HFF-Myc (cell line): Measurements from ENCODE around the gene SCAND1.
"Not testable (repeated sequence)": the region's sequence is repeated elsewhere in the genome, so short reads cannot be mapped to it uniquely, and the experiment has no call there.

Source experiments
- DNase-seq: peaks from one replicate; pipeline ENCODE4 v3.0.0-alpha.2; 2011; ENCODE audit warnings: low read depth; ENCODE audit errors: extremely low read depth
- H3K4me3 ChIP-seq: replicated peaks from 2 replicates; pipeline ENCODE4 v1.5.1; 2011; ENCODE audit warnings: low read depth, mild to moderate bottlenecking, control low read depth, low read length
- TF ChIP-seq, protein P1 (sequence below): IDR thresholded peaks from 2 replicates; pipeline ENCODE4 v1.5.1; 2012; ENCODE audit warnings: mild to moderate bottlenecking, low read depth, low read length, control low read depth; ENCODE audit errors: missing control alignments

The SCAND1 gene

DNA sequence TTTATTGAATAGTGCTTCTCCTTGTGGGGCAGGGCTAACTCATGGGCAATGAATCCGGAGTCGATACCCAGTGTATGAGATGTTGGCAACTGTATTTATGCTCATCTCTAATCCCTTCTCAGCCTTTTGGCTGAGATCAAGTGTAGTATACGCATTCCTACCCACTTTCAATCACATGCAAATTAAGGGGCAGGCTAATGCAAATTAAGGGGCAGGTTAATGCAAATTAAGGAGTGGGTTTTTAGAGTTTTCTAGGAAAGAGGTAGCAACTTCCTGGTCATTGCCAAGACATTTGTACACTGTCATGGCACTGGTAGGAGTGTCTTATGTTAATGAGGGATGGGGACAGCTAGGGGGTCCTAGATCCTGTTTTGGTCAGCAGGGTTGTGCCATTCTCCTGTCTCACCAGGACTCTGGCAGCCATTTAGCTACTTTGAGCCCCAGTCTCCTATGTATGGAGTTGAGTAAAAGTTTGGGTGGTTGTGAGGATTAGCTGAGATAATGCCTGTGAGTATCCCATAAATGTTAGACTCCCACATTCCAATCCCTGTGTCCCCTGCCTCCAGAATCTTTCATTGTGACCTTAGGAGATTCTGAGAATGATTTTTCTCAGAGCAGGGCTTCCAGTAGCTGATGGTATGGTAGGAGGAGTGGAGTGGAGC, 13.8 kb upstream of the SCAND1 start, which contains the start of gene CNBD2:
Gene CNBD2, plus strand, starts transcription at position 612 of the 662 bp plus-strand sequence. CDS start 173 bp downstream, outside the sequence.
- DNase-seq, result no peak
- no peak within 1 kb of the TSS for H3K4me3 ChIP-seq
- TF ChIP-seq, protein P1, sequence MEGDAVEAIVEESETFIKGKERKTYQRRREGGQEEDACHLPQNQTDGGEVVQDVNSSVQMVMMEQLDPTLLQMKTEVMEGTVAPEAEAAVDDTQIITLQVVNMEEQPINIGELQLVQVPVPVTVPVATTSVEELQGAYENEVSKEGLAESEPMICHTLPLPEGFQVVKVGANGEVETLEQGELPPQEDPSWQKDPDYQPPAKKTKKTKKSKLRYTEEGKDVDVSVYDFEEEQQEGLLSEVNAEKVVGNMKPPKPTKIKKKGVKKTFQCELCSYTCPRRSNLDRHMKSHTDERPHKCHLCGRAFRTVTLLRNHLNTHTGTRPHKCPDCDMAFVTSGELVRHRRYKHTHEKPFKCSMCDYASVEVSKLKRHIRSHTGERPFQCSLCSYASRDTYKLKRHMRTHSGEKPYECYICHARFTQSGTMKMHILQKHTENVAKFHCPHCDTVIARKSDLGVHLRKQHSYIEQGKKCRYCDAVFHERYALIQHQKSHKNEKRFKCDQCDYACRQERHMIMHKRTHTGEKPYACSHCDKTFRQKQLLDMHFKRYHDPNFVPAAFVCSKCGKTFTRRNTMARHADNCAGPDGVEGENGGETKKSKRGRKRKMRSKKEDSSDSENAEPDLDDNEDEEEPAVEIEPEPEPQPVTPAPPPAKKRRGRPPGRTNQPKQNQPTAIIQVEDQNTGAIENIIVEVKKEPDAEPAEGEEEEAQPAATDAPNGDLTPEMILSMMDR, result no peak

DNA sequence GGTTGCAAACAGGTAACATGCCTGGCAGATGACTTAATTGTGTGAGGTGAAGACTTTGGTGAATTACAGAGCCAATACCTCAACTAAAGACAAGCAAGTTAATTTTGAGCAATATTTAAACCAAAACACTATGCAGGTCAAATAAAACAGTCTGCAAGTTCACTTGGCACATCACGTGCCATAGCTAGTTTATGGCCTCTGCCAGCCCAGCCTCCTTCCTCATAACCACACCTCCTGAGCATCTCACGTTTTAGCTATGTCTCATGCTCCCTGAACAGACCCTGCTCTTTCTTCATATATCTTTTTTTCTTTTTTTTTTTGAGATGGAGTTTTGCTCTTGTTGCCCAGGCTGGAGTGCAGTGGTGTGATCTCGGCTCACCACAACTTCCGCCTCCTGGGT, 9.6 kb upstream of the SCAND1 start:
- no peak overlapping the region for H3K4me3 ChIP-seq
- TF ChIP-seq, protein P1, result no peak
- DNase-seq, result no peak

DNA sequence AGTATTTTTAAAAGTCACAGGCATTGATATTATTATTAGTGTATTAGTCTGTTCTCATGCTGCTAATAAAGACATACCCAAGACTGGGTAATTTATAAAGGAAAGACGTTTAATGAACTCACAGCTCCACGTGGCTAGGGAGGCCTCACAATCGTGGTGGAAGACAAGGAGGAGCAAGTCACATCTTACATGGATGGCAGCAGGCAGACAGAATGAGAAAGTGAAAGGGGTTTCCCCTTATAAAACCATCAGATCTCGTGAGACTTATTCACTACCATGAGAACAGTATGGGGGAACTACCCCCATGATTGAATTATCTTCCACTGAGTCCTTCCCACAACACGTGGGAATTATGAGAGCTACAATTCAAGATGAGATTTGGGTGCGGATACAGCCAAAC, 5.0 kb upstream of the SCAND1 start:
- DNase-seq, H3K4me3 ChIP-seq: not testable (repeated sequence)

DNA sequence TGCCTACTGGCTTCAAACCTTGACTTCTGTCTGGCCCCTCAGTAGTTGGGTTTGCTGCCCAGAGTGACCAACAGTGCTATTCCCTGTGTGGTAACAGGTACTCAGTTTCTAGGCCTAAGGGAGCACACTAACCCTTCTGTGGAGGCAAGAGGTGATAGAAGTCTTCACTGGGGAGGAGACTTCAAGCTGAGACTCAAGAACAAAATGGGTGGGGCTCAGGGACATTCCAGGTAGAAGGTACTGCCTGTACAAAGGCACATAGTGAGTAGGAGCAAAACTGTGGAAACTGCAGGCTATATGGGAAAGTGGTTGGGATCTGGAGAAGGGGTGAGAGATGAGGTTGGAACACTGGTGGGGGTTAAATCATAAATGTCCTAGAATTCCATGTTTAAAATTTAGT, 2.3 kb upstream of the SCAND1 start:
- TF ChIP-seq, protein P1, result no peak
- no peak for DNase-seq
- no peak overlapping the region for H3K4me3 ChIP-seq

DNA sequence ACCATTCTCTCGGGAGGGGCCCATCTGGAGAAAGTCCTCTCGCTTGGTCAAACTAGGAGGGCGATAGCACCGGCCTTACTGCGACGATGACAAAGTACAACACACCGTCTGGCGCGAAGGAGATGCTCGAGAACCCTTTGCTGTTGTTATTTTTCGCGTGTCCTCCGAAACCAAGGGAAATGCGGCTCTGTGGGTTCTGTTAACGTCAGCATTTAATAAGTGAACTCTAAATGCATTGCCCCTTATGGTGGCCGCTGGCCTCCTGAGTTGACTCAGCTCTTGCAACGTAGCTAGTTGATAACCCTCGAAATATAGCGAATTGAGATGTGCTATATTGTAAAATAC, 577 bp upstream of the SCAND1 start:
- no peak for DNase-seq
- peak overlapping the region; percentile 99 for H3K4me3 ChIP-seq
- TF ChIP-seq, protein P1, result no peak

DNA sequence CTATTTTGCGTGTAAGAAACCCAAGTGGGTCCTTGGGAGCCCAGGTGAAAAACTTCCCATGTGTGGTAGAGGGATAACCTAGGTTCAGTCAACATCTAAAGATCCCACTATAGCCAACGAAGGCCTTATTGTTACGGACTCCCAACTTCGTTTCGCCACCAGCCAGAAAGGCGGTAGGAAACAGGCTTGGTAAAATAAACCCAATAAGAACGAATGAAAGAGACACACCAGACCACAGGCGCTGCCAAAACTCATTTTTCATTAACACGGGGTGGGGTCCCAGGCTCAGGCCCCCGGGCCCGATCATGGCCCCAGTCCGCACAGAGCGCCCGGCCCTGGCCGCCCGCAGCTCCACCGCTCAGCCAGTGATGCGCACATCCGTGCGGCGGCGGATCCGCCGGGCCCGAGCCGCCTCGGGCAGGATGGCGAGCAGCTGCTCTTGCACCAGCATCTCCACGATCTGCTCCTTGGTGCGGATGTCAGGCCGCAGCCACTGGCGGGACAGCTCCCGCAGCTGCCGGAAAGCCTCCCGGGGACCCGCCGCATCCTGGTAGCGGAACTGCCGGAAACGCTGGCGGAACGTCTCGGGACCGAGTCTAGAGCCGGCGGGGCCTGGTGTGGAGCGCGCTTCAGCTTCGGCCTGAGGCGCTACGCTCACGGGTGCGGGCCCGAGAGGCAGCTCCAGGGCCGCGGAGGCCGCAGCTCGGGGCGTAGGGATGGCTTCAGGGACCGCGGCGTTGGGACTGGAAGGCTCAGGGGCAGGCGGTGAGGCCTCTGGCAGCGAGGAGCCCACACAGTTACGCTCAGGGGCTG, 709 bp downstream of the SCAND1 start:
- TF ChIP-seq, protein P1, result no peak
- DNase-seq, result no peak
- peak overlapping the region; percentile 99 for H3K4me3 ChIP-seq
